MCF 10A (cell line): ENCODE data around the gene DISP2. TPM values are rescaled to one million over a fixed set of nuclear protein-coding genes. Genes with fewer than 3 reads are reported as not detected.
A peak's percentile ranks its signal among the peaks of the same experiment; 100 is the strongest.

Source experiments
- BruUV-seq: library from RNA; stranded (reverse); fragments of 400-500 nt; replicated peaks from 2 replicates; lab custom pipeline; 2021; lab: Mats Ljungman, UMichigan
- CTCF ChIA-PET: fragments of 300-600 bp; sonication (Branson Sonifier 250); formaldehyde crosslinking; extraction: SDS; loops from one replicate; lab custom pipeline; 2021; ENCODE audit warnings: antibody characterized with exemption, inconsistent platforms; lab: Yijun Ruan, JAX
- POLR2A ChIA-PET: fragments of 300-600, 350-650 bp; sonication (Branson Sonifier 250); formaldehyde crosslinking; extraction: SDS; loops from one replicate; lab custom pipeline; 2020; ENCODE audit warnings: antibody characterized with exemption, inconsistent platforms; lab: Yijun Ruan, JAX
- DNase-seq: peaks from one replicate; pipeline ENCODE4 v3.0.0-alpha.2; 2018; ENCODE audit not compliant: unreplicated experiment
- H3K27ac Mint-ChIP-seq: one replicate; pipeline ENCODE4 v1.8.0; 2022; ENCODE audit warnings: mild to moderate bottlenecking, low read depth, mixed read lengths; ENCODE audit not compliant: unreplicated experiment
- H3K27me3 Mint-ChIP-seq: one replicate; pipeline ENCODE4 v1.8.0; 2022; ENCODE audit warnings: mixed read lengths; ENCODE audit not compliant: insufficient read depth, unreplicated experiment
- H3K36me3 Mint-ChIP-seq: one replicate; pipeline ENCODE4 v1.8.0; 2022; ENCODE audit warnings: mild to moderate bottlenecking, moderate library complexity, mixed read lengths; ENCODE audit not compliant: insufficient read depth, unreplicated experiment
- H3K4me1 Mint-ChIP-seq: one replicate; pipeline ENCODE4 v1.8.0; 2022; ENCODE audit warnings: mixed read lengths; ENCODE audit not compliant: insufficient read depth, unreplicated experiment
- H3K4me3 Mint-ChIP-seq: one replicate; pipeline ENCODE4 v1.8.0; 2022; ENCODE audit warnings: mild to moderate bottlenecking, moderate library complexity, mixed read lengths; ENCODE audit not compliant: unreplicated experiment
- H3K9me3 Mint-ChIP-seq: one replicate; pipeline ENCODE4 v1.8.0; 2022; ENCODE audit warnings: mixed read lengths; ENCODE audit not compliant: unreplicated experiment
- CTCF ChIP-seq: fragments of 200-600 bp; IDR thresholded peaks from one replicate; pipeline ENCODE4 v1.8.0; 2022; ENCODE audit warnings: antibody characterized with exemption, mild to moderate bottlenecking; ENCODE audit not compliant: unreplicated experiment
- intact Hi-C: fragments of 100-400 bp; cut with micrococcal nuclease; formaldehyde crosslinking; loops from 2 replicates; pipeline ENCODE4 v1.14.1; 2022
- total RNA-seq: library from RNA; stranded (reverse); gene quantifications from 2 replicates; pipeline ENCODE4 v1.2.3, GENCODE V29; 2022

DISP2 gene
- total RNA-seq, 1 experiment from 2014 or later, result 1.8 TPM

DNA sequence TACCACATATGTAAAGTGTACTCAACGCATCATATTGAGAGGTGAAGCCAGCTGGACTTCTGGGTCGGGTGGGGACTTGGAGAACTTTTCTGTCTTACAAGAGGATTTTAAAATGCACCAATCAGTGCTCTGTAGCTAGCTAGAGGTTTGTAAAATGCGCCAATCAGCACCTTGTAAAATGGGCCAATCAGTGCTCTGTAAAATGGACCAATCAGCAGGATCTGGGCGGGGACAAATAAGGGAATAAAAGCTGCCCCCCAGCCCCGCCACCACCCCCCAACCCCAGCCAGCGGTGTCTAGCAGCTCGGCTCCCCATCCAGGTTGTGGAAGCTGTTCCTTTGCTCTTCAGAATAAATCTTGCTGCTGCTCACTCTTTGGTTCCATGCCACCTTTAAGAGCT, 41.4 kb downstream of the DISP2 start:
- H3K36me3 Mint-ChIP-seq, result no peaks in the 10 kb centered on the region
- no peaks in the 10 kb centered on the region for H3K4me1 Mint-ChIP-seq
- H3K9me3 Mint-ChIP-seq, result no peaks in the 10 kb centered on the region
- H3K27ac Mint-ChIP-seq, result no peak overlapping the region
- BruUV-seq, result no TSS peak
- H3K27me3 Mint-ChIP-seq, result no peaks in the 10 kb centered on the region
- DNase-seq, result no peak
- CTCF ChIA-PET, result interaction anchor here (0.6 to 1.2 kb wide), 4 partner anchors 8 to 266 kb away, joined by 3 read pairs; no protein-coding TSS in a partner anchor
- intact Hi-C loops, result no loop called here
- no peak overlapping the region for H3K4me3 Mint-ChIP-seq
- POLR2A ChIA-PET, result interaction anchor here (1.3 kb wide), 1 partner anchor 60 kb away, joined by 3 read pairs; no protein-coding TSS in a partner anchor
- TF ChIP-seq CTCF, result no peak

DNA sequence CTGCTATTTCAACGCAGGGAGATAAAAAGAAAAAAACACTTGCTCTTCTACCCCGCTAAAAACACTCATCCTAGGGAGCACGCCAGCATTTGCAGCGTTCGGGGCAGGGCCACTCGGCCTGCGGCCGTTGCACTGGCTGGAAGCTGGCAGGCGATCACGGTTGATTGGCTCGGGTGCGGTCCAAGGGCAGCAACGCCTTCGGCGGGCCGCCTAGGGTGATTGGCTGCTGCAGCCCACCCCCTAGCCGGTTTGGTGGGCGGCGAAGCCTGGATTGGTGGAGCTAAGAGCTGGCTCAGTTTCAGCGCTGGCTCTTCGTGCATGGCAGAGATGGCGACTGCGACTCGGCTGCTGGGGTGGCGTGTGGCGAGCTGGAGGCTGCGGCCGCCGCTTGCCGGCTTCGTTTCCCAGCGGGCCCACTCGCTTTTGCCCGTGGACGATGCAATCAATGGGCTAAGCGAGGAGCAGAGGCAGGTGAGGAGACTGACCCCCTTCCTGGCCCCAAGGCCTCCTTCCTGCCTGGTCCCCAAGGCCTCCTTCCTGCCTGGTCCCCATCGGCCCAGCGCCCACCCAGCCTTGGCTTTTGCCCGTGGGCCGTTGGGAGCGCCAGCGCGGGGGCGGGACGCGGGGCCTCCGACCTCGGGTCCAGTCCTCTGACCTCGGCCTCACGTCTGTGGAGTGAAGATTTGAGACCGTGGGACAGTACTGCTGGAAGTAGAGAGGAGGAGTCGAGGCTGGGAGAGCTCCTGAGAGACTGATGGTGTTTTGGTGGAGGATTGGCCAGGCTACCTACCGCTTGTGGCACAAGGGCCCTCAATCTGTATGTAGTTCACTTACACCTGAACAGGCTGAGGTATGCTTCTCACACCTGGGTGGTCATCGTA, 47.7 kb downstream of the DISP2 start, which contains the start of gene IVD:
Gene IVD, plus strand, starts transcription at position 295 of the 881 bp plus-strand sequence. Its CDS starts 33 bp downstream, at position 328.
- H3K27me3 Mint-ChIP-seq, result no peaks in the 10 kb centered on the region
- H3K27ac Mint-ChIP-seq, result peak within 1 kb of the TSS; percentile 64
- CTCF ChIA-PET, result interaction anchor here (0.6 to 3.1 kb wide), 12 partner anchors 10 to 132 kb away, joined by 3 to 16 read pairs (median 5); no protein-coding TSS in a partner anchor
- H3K9me3 Mint-ChIP-seq, result no peaks in the 10 kb centered on the region
- H3K4me1 Mint-ChIP-seq, result peaks cover 6% of the 10 kb centered on the region
- POLR2A ChIA-PET, result interaction anchor here (0.6 to 3.8 kb wide), 22 partner anchors 8 to 471 kb away, joined by 3 to 38 read pairs (median 6); partner anchors contain the start of genes BAHD1, CCDC9B, KNSTRN and PAK6
- peak; percentile 94 for DNase-seq
- no TSS peak for BruUV-seq
- intact Hi-C loops, result no loop called here
- H3K4me3 Mint-ChIP-seq, result peak within 1 kb of the TSS; percentile 83
- TF ChIP-seq CTCF, result no peak
- peaks cover 20% of the 10 kb centered on the region for H3K36me3 Mint-ChIP-seq

- peaks cover 37% of the 10 kb centered on the region for H3K36me3 Mint-ChIP-seq
- intact Hi-C loops, result no loop called here
- no peak for TF ChIP-seq CTCF
- ChIA-PET POLR2A (interaction anchor here (0.6 to 3.8 kb wide), 5 partner anchors 10 to 42 kb away, joined by 3 to 31 read pairs (median 4); partner anchors contain the start of gene KNSTRN), CTCF (interaction anchor here (0.5 to 2.6 kb wide), 11 partner anchors 12 to 243 kb away, joined by 3 to 13 read pairs (median 4); no protein-coding TSS in a partner anchor)
- no peaks in the 10 kb centered on the region for H3K9me3 Mint-ChIP-seq
- H3K27ac Mint-ChIP-seq, result no peak overlapping the region
- peaks cover 14% of the 10 kb centered on the region for H3K4me1 Mint-ChIP-seq
- no peaks in the 10 kb centered on the region for H3K27me3 Mint-ChIP-seq
- no peak overlapping the region for H3K4me3 Mint-ChIP-seq
- no peak for DNase-seq
- no TSS peak for BruUV-seq
These were observed 49.4 kb downstream of the DISP2 start for GRCh38 chr15:40407330-40407990.
